ENCODE measurements around the gene TMEM97.

- no peak for TF ChIP-seq CTCF (IDR thresholded peaks at IDR 0.05 in 4 of 5, conservative IDR thresholded peaks at IDR 0.05 in 1 of 5)
- TF ChIP-seq POLR2A (IDR thresholded peaks at IDR 0.05), result peak; percentile 3 to 7
Measured at GRCh38 chr17:28335959-28336871, 17.2 kb downstream of the TMEM97 start.
